Neural cell (in vitro differentiated cells): ENCODE measurements around the gene SHC2.
A peak's percentile ranks its signal among the peaks of the same experiment; 100 is the strongest.

ENCODE experiments used
- CTCF ChIP-seq: fragments of 450-650 bp; IDR thresholded peaks from 2 replicates; pipeline ENCODE4 v1.5.1; 2014; ENCODE audit warnings: antibody characterized with exemption, mild to moderate bottlenecking, moderate library complexity; ENCODE audit not compliant: poor library complexity, severe bottlenecking
- EP300 ChIP-seq: fragments of 450-650 bp; conservative IDR thresholded peaks from 2 replicates; pipeline ENCODE4 v1.6.1; 2014; ENCODE audit warnings: antibody characterized with exemption, mild to moderate bottlenecking, moderate library complexity; ENCODE audit not compliant: poor library complexity, severe bottlenecking
- EZH2 ChIP-seq: fragments of 200-600, 300-800 bp; shearing (Covaris generic), sonication (generic); IDR thresholded peaks from 2 replicates; pipeline ENCODE4 v1.6.1; 2014; ENCODE audit warnings: antibody characterized with exemption, low read length, borderline replicate concordance, mild to moderate bottlenecking; ENCODE audit not compliant: insufficient read depth, poor library complexity, severe bottlenecking
- POLR2AphosphoS5 ChIP-seq: IDR thresholded peaks from 2 replicates; pipeline ENCODE4 v1.6.1; 2012
- SMC3 ChIP-seq: fragments of 450-650 bp; conservative IDR thresholded peaks from 2 replicates; pipeline ENCODE4 v1.6.1; 2014; ENCODE audit warnings: antibody characterized with exemption, mild to moderate bottlenecking, moderate library complexity; ENCODE audit not compliant: poor library complexity

DNA sequence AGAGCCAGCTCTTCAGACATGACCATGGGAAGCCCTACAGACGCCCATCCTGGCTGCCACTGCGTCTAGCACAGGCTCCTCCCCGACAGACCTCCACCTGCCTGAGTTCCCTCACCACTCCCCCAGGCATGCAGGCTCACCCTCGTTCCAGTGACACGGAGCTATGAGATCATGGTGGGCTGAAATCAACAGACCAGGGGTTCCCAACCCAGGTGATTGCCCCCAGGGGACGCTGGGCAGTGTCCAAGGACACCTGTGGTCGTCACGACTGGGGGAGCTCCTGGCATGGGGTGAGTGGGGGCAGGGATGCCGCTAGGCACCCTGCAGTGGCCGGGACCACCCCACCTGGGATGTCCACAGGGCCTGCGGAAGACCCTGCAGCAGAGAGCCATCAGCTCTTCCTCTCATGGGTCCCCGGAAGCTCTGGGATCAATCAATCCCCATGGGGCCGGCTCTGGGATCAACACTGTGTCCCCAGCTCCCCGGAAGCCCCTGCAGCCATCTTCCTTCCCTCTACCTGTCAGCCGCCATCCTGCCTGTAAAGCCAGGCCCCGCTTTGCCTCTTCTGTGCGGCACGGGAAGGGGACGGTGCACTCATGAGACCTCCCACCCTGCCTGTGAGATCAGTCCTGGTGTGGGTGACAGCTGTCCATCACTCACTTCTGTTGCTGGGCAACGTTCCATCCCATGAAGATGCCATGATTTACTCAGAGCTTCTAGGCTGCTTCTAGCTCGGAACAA lies 22.7 kb upstream of the SHC2 start:
- TF ChIP-seq CTCF: no peak
- TF ChIP-seq EZH2: no peak
- TF ChIP-seq EP300: peak; percentile 62
- peak; percentile 17 for TF ChIP-seq POLR2AphosphoS5
- TF ChIP-seq SMC3: no peak
